Tibial artery (tissue), 4 donors: ENCODE data around the gene PLVAP.
A peak's percentile ranks its signal among the peaks of the same experiment; 100 is the strongest.

ENCODE experiments used
- DNase-seq, 2 donors: peaks; one replicate each; pipeline ENCODE4 v3.0.0-alpha.2; 2019
- H3K27ac ChIP-seq, 2 donors: fragments of 200-600 bp; sonication (generic) in 1 of 2; 1 replicate in 1 of 2; 2 replicates in 1 of 2; pipeline ENCODE4 v1.5.1; 2018 to 2019; ENCODE audit warnings: mild to moderate bottlenecking in 1 of 2
- H3K27me3 ChIP-seq, 2 donors: fragments of 200-600 bp; sonication (generic) in 1 of 2; one replicate each; pipeline versions ENCODE4 v1.5.1 to v1.6.0; 2016 to 2019
- H3K36me3 ChIP-seq, 3 donors: fragments of 200-600 bp; sonication (generic) in 2 of 3; one replicate each; pipeline ENCODE4 v1.5.1; 2016 to 2019; ENCODE audit warnings: mild to moderate bottlenecking in 2 of 3
- H3K4me1 ChIP-seq, 4 donors: fragments of 200-600 bp; sonication (generic) in 2 of 4; 1 replicate in 3 of 4; 2 replicates in 1 of 4; pipeline ENCODE4 v1.5.1; 2016 to 2019
- H3K4me3 ChIP-seq, 2 donors: fragments of 200-600 bp; sonication (generic) in 1 of 2; 1 replicate in 1 of 2; 2 replicates in 1 of 2; pipeline ENCODE4 v1.5.1; 2018 to 2019; ENCODE audit warnings: mild to moderate bottlenecking in 2 of 2
- H3K9me3 ChIP-seq, 3 donors: fragments of 200-600 bp; sonication (generic) in 1 of 3; one replicate each; pipeline ENCODE4 v1.5.1; 2016 to 2019
- intact Hi-C: fragments of 100-400 bp; cut with DNase I; formaldehyde crosslinking; loops from one replicate; pipeline ENCODE4 v1.15.0; 2023; ENCODE audit warnings: low total_unique reads
- TF ChIP-seq, protein P1 (sequence below), 2 experiments: fragments of 200-600 bp in 1 of 2; fragments of 450-650 bp in 1 of 2; IDR thresholded peaks; one replicate each; pipeline ENCODE4 v1.5.1; 2017 to 2019; ENCODE audit warnings: antibody characterized with exemption in 2 of 2, mild to moderate bottlenecking in 1 of 2, moderate library complexity in 1 of 2

The PLVAP gene

DNA sequence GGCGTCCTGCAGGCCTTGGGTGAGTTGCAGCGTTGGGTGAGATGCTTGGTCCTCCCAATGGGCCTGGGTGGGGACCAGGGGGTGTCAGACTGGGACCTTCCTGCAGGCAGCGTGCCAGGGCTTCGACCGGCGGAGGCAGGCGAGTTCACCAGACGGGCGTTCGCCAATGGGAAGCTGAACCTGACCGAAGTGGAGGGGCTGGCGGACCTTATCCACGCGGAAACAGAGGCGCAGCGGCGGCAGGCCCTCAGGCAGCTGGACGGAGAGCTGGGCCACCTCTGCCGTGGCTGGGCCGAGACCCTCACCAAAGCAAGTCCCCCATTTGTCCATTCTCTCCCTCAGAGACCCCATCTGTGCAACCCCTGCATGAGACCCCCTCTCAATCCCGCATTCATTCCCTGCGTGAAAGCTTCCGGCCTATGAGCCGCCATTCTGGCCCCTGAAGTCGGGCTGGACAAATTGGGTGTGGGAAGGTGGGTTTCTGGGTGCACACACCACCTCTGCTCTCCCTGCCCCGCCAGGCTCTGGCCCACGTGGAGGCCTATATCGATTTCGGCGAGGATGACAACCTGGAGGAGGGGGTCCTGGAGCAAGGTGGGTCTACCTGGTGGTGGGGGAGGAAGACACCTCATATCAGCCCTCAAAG lies 38.6 kb downstream of the PLVAP start:
- no peaks in the 10 kb centered on the region for H3K27me3 ChIP-seq
- peaks cover 0 to 37% (median 29%) of the 10 kb centered on the region in 4 donors for H3K4me1 ChIP-seq
- no peaks in the 10 kb centered on the region for H3K9me3 ChIP-seq
- TF ChIP-seq, protein P1, sequence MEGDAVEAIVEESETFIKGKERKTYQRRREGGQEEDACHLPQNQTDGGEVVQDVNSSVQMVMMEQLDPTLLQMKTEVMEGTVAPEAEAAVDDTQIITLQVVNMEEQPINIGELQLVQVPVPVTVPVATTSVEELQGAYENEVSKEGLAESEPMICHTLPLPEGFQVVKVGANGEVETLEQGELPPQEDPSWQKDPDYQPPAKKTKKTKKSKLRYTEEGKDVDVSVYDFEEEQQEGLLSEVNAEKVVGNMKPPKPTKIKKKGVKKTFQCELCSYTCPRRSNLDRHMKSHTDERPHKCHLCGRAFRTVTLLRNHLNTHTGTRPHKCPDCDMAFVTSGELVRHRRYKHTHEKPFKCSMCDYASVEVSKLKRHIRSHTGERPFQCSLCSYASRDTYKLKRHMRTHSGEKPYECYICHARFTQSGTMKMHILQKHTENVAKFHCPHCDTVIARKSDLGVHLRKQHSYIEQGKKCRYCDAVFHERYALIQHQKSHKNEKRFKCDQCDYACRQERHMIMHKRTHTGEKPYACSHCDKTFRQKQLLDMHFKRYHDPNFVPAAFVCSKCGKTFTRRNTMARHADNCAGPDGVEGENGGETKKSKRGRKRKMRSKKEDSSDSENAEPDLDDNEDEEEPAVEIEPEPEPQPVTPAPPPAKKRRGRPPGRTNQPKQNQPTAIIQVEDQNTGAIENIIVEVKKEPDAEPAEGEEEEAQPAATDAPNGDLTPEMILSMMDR (IDR thresholded peaks at IDR 0.05) = no peak
- no peak for DNase-seq
- intact Hi-C loops = no loop called here
- H3K27ac ChIP-seq = no peak overlapping the region
- H3K36me3 ChIP-seq = peaks cover 0 to 24% (median 10%) of the 10 kb centered on the region in 3 donors
- H3K4me3 ChIP-seq = peak overlapping the region; percentile 65 to 83

DNA sequence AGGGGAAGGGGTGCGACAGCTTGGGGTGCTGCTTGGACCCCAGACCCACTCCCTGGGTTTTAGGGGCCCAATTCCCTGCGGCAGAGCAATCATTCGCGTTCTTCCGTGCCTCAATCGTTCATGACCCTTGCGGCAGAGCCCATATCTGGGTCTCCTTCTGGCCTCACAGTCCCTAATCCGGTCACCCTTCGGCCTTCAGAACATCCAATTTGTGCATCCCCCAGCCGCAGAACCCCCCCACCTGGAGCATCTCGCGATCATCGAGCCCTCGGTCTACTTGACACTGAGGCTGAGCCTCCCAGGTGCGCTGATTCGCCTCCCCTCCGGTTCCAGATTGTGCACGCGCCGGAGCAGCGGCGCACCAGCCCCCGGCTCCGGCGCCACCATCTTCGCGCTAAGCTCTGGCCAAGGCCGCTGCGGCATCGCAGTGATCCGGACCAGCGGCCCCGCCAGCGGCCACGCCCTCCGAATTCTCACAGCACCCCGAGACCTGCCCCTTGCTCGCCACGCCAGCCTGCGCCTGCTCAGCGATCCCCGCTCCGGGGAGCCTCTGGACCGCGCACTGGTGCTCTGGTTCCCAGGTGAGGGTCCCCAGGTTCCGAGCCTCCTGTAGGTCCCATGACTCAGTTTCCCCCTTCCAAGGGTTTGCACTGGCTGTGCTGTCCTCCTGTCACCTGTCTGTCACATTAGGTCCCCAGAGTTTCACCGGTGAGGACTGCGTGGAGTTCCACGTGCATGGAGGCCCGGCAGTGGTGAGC lies 39.3 kb downstream of the PLVAP start:
- intact Hi-C loops = no loop called here
- Histone ChIP-seq H3K27me3 (no peaks in the 10 kb centered on the region), H3K4me3 (peak overlapping the region; percentile 65 to 83), H3K36me3 (peaks cover 0 to 24% (median 10%) of the 10 kb centered on the region in 3 donors), H3K4me1 (peaks cover 0 to 44% (median 33%) of the 10 kb centered on the region in 4 donors), H3K27ac (peak overlapping the region; percentile 88), H3K9me3 (no peaks in the 10 kb centered on the region)
- DNase-seq = no peak
- TF ChIP-seq, protein P1 (IDR thresholded peaks at IDR 0.05) = no peak

DNA sequence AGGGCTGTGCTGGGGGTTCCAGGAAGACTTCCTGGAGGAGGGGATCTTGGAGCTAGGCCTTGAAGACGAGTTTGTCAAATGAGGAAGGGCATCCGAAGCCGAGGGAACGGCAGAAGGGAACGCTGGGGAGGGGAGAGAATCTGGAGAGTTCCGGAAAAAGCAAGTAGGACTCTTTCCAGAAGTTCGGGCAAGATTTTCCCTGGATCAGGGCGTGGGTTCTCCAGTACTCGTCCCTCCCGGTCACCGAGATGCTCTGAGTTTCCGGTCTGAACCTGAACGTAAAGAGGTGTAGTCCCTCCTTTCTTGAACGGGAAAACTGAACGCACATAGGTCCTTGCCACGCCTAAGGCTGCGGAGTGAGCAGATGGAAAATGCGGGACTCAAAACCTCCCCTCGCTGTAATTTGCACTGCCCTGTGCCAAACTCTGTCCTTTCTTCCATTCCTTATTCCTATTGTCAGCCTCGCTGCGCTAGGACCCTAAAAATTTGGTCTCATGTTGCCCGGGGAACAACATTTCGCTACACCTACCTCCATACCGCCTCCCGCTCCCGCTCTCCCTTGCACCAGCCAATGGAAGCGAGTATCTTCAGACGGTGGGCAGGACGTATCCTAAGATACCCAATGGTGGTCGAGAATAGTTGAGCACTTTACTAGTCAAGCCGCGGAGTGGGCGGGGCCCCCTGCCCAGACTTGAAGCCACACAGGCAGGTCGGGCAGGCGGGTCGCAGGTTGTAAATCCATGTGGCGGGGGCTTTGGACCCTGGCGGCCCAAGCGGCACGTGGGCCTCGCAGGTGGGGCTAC lies 40.1 kb downstream of the PLVAP start, which contains the start of gene GTPBP3:
GTPBP3 (plus strand) TSS at position 682 of the 803 bp plus-strand sequence; CDS start at position 741, 59 bp downstream.
- intact Hi-C loops = no loop called here
- peak; percentile 98 to 99 for DNase-seq
- peaks cover 0 to 21% (median 10%) of the 10 kb centered on the region in 3 donors for H3K36me3 ChIP-seq
- no peaks in the 10 kb centered on the region for H3K27me3 ChIP-seq
- peaks cover 0 to 46% (median 33%) of the 10 kb centered on the region in 4 donors for H3K4me1 ChIP-seq
- H3K27ac ChIP-seq = peak within 1 kb of the TSS; percentile 88
- no peaks in the 10 kb centered on the region for H3K9me3 ChIP-seq
- peak within 1 kb of the TSS; percentile 65 to 83 for H3K4me3 ChIP-seq
- TF ChIP-seq, protein P1 (IDR thresholded peaks at IDR 0.05) = no peak

DNA sequence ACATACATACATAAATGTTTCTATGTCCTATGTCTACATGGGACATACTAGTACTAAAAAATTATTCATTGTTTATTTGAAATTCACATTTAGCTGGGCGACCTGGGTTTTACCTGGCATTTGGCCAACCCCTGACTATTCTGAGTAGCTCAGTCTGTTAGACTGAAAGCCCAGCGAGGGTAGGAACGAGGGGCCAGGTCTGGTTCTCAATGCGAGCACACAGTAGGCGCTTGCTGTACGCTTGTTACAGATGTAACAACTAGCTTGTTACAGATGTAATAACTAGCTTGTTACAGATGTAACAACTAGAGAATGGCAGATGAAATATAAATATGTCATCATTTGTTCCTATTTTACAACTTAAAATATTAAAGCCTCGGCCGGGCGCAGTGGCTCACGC lies 41.6 kb downstream of the PLVAP start:
- Histone ChIP-seq H3K4me3 (peak overlapping the region in 1 of 2 donors; percentile 65), H3K27me3 (no peaks in the 10 kb centered on the region), H3K36me3 (peaks cover 0 to 9% (median 2%) of the 10 kb centered on the region in 3 donors), H3K27ac (peak overlapping the region in 1 of 2 donors; percentile 88), H3K9me3 (no peaks in the 10 kb centered on the region), H3K4me1 (peaks cover 0 to 46% (median 33%) of the 10 kb centered on the region in 4 donors)
- no peak for DNase-seq
- intact Hi-C loops = no loop called here
- TF ChIP-seq, protein P1 (IDR thresholded peaks at IDR 0.05) = no peak
